PC-9 (cell line): ENCODE measurements around the gene CRNKL1. TPM values are rescaled to one million over a fixed set of nuclear protein-coding genes. Genes with fewer than 3 reads are reported as not detected.

Source experiments
- BruUV-seq: library from RNA; stranded (reverse); fragments of 400-500 nt; replicated peaks from 2 replicates; lab custom pipeline; 2021; lab: Mats Ljungman, UMichigan
- CTCF ChIA-PET: fragments of 300-600 bp; sonication (Branson Sonifier 250); formaldehyde crosslinking; loops from one replicate; lab custom pipeline; 2022; ENCODE audit warnings: antibody characterized with exemption; lab: Charles Lee
- POLR2A ChIA-PET: fragments of 300-600 bp; sonication (Branson Sonifier 250); formaldehyde crosslinking; loops from one replicate; lab custom pipeline; 2022; ENCODE audit warnings: antibody characterized with exemption; ENCODE audit not compliant: unreplicated experiment; lab: Charles Lee
- DNase-seq, 2 experiments: peaks; one replicate each; pipeline versions ENCODE4 v3.0.0 to v3.0.0-alpha.2; 2015 to 2022; ENCODE audit warnings: mixed read lengths in 1 of 2
- H2AFZ ChIP-seq: fragments of 200-600 bp; sonication (generic); 2 replicates; pipeline ENCODE4 v1.8.1; 2017; ENCODE audit warnings: antibody characterized with exemption
- H3F3A ChIP-seq: fragments of 200-600 bp; sonication (generic); 2 replicates; pipeline ENCODE4 v1.8.1; 2017; ENCODE audit warnings: antibody characterized with exemption, mild to moderate bottlenecking, low read depth; ENCODE audit not compliant: insufficient read depth
- H3K27ac ChIP-seq: fragments of 200-600 bp; sonication (generic); 2 replicates; pipeline ENCODE4 v1.6.1; 2016; ENCODE audit warnings: mixed run types
- H3K27me3 ChIP-seq: fragments of 200-600 bp; sonication (generic); 2 replicates; pipeline ENCODE4 v1.6.1; 2016; ENCODE audit warnings: low read depth, mixed run types; ENCODE audit not compliant: insufficient read depth
- H3K36me3 ChIP-seq: fragments of 200-600 bp; sonication (generic); 2 replicates; pipeline ENCODE4 v1.6.1; 2016; ENCODE audit warnings: low read depth, mixed run types
- H3K4me1 ChIP-seq: fragments of 200-600 bp; sonication (generic); replicated peaks from 2 replicates; pipeline ENCODE4 v1.6.1; 2016; ENCODE audit warnings: mixed run types; ENCODE audit not compliant: insufficient read depth
- H3K4me2 ChIP-seq: fragments of 200-600 bp; sonication (generic); 2 replicates; pipeline ENCODE4 v1.6.1; 2017; ENCODE audit warnings: mixed run types
- H3K4me3 ChIP-seq: fragments of 200-600 bp; sonication (generic); 2 replicates; pipeline ENCODE4 v1.6.1; 2016; ENCODE audit warnings: mixed run types
- H3K79me2 ChIP-seq: fragments of 200-600 bp; sonication (generic); 2 replicates; pipeline ENCODE4 v1.6.1; 2017; ENCODE audit warnings: low read depth, mixed run types
- H3K9me2 ChIP-seq: fragments of 200-600 bp; sonication (generic); 2 replicates; pipeline ENCODE4 v1.8.1; 2017; ENCODE audit warnings: mild to moderate bottlenecking; ENCODE audit not compliant: insufficient read depth
- H3K9me3 ChIP-seq: fragments of 200-600 bp; sonication (generic); 2 replicates; pipeline ENCODE4 v1.8.1; 2016; ENCODE audit warnings: low read depth; ENCODE audit not compliant: insufficient read depth
- H4K20me1 ChIP-seq: fragments of 200-600 bp; sonication (generic); 2 replicates; pipeline ENCODE4 v1.8.1; 2017; ENCODE audit not compliant: insufficient read depth
- CTCF ChIP-seq: fragments of 200-600 bp; sonication (generic); conservative IDR thresholded peaks from 2 replicates; pipeline ENCODE4 v1.6.1; 2017; ENCODE audit warnings: mixed run types, antibody characterized with exemption, mild to moderate bottlenecking, moderate library complexity
- EZH2 ChIP-seq: fragments of 200-600 bp; sonication (generic); IDR thresholded peaks from 2 replicates; pipeline ENCODE4 v1.8.0; 2017; ENCODE audit warnings: antibody characterized with exemption, low read depth
- intact Hi-C: fragments of 100-400 bp; cut with micrococcal nuclease; formaldehyde crosslinking; loops from one replicate; pipeline ENCODE4 v1.10.0; 2022; ENCODE audit not compliant: unreplicated experiment
- total RNA-seq: library from RNA; stranded (reverse); gene quantifications from 2 replicates; pipeline ENCODE4 v1.2.3, GENCODE V29; 2021

CRNKL1 gene
- total RNA-seq, 1 experiment from 2014 or later = 24.8 TPM

- Histone ChIP-seq H3K79me2 (no peaks in the 10 kb centered on the region; the same call in 1 of the 2 replicates), H3K9me2 (no peaks in the 10 kb centered on the region), H2AFZ (no peak overlapping the region), H3K27ac (no peak overlapping the region), H4K20me1 (no peaks in the 10 kb centered on the region), H3K9me3 (no peaks in the 10 kb centered on the region), H3K36me3 (peaks cover 13% of the 10 kb centered on the region; the same call in 1 of the 2 replicates), H3K4me1 (peaks cover 14% of the 10 kb centered on the region), H3K4me3 (no peak overlapping the region), H3K4me2 (no peak overlapping the region), H3K27me3 (no peaks in the 10 kb centered on the region), H3F3A (peaks cover 18% of the 10 kb centered on the region; the same call in 1 of the 2 replicates)
- no peak for DNase-seq
- POLR2A ChIA-PET = interaction anchor here (1.0 kb wide), 1 partner anchor 14 kb away, joined by 4 read pairs; the partner anchor contains the start of gene NAA20
- no peak for TF ChIP-seq CTCF
- no peak for TF ChIP-seq EZH2
- intact Hi-C loops = no loop called here
- no TSS peak for BruUV-seq
- CTCF ChIA-PET = interaction anchor here (0.7 kb wide), 2 partner anchors 14 to 1807 kb away, joined by 3 read pairs; partner anchors contain the start of gene NAA20
These were observed 49.0 kb downstream of the CRNKL1 start for GRCh38 chr20:20003031-20003954.

- no peak overlapping the region for H3K4me3 ChIP-seq
- H3K9me2 ChIP-seq = no peaks in the 10 kb centered on the region
- TF ChIP-seq CTCF (no peak), EZH2 (no peak)
- H4K20me1 ChIP-seq = no peaks in the 10 kb centered on the region
- H3K36me3 ChIP-seq = peaks cover 13% of the 10 kb centered on the region; the same call in 1 of the 2 replicates
- peak overlapping the region; percentile 13; the same call in 1 of the 2 replicates for H3K27ac ChIP-seq
- ChIA-PET POLR2A (interaction anchor here (0.5 to 1.0 kb wide), 2 partner anchors 15 to 48 kb away, joined by 4 to 10 read pairs; partner anchors contain the start of gene NAA20), CTCF (interaction anchor here (0.7 kb wide), 1 partner anchor 15 kb away, joined by 3 read pairs; the partner anchor contains the start of gene NAA20)
- peaks cover 18% of the 10 kb centered on the region; the same call in 1 of the 2 replicates for H3F3A ChIP-seq
- no peak overlapping the region for H2AFZ ChIP-seq
- 0 out of 2 replicates have a peak overlapping the region, but pooled peaks have one; percentile 2 for H3K4me2 ChIP-seq
- no peaks in the 10 kb centered on the region; the same call in 1 of the 2 replicates for H3K79me2 ChIP-seq
- no TSS peak for BruUV-seq
- DNase-seq = no peak
- intact Hi-C loops = no loop called here
- H3K9me3 ChIP-seq = no peaks in the 10 kb centered on the region
- H3K4me1 ChIP-seq = peaks cover 14% of the 10 kb centered on the region
- H3K27me3 ChIP-seq = no peaks in the 10 kb centered on the region
These were observed 49.9 kb downstream of the CRNKL1 start for GRCh38 chr20:20002101-20002998.
